ENCODE measurements around the gene NPY5R. TPM values are rescaled to one million over a fixed set of nuclear protein-coding genes. Genes with fewer than 3 reads are reported as not detected.

Gene NPY5R
- total RNA-seq, 1 donor from 2014 or later, result 0.25 TPM

DNA sequence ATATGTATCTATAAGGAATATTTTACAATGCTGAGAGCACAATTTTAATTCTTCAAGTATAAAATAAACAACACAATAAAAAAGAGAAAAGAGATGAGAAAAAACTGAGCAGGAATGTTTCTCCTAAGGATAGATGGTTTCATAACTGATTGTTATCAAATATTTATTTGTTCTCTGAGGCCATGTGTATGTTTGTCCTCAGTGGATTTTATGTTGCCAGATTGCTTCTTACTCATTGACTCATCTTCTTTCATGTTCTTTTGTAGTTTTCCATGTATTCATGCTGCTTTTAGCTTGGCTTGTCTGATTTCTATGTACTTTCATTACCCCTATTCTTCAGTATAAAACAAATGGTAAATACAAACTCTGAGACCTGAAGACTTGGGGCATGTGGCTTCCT lies 41.2 kb downstream of the NPY5R start:
- H3K9me3 ChIP-seq (replicated peaks), result no peaks in the 10 kb centered on the region
- intact Hi-C loops (cut with micrococcal nuclease), result no loop called here
- no peaks in the 10 kb centered on the region for H3K27me3 ChIP-seq (ENCODE audit: low read depth)
- H3K4me1 ChIP-seq, result no peaks in the 10 kb centered on the region
- no peak for DNase-seq
- H3K27ac ChIP-seq (replicated peaks), result no peak overlapping the region
- H3K36me3 ChIP-seq, result no peaks in the 10 kb centered on the region
- no peak overlapping the region for H3K4me3 ChIP-seq
- TF ChIP-seq, protein P1, sequence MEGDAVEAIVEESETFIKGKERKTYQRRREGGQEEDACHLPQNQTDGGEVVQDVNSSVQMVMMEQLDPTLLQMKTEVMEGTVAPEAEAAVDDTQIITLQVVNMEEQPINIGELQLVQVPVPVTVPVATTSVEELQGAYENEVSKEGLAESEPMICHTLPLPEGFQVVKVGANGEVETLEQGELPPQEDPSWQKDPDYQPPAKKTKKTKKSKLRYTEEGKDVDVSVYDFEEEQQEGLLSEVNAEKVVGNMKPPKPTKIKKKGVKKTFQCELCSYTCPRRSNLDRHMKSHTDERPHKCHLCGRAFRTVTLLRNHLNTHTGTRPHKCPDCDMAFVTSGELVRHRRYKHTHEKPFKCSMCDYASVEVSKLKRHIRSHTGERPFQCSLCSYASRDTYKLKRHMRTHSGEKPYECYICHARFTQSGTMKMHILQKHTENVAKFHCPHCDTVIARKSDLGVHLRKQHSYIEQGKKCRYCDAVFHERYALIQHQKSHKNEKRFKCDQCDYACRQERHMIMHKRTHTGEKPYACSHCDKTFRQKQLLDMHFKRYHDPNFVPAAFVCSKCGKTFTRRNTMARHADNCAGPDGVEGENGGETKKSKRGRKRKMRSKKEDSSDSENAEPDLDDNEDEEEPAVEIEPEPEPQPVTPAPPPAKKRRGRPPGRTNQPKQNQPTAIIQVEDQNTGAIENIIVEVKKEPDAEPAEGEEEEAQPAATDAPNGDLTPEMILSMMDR (IDR thresholded peaks at IDR 0.05; ENCODE audit: borderline replicate concordance), result no peak

GRCh38 chr4:163385466-163385865 lies 41.8 kb downstream of the NPY5R start:
- H3K9me3 ChIP-seq (replicated peaks), result no peaks in the 10 kb centered on the region
- no peaks in the 10 kb centered on the region for H3K27me3 ChIP-seq (ENCODE audit: low read depth)
- no peaks in the 10 kb centered on the region for H3K36me3 ChIP-seq
- TF ChIP-seq, protein P1 (IDR thresholded peaks at IDR 0.05; ENCODE audit: borderline replicate concordance), result no peak
- H3K4me1 ChIP-seq, result no peaks in the 10 kb centered on the region
- intact Hi-C loops (cut with micrococcal nuclease), result no loop called here
- no peak overlapping the region for H3K27ac ChIP-seq (replicated peaks)
- H3K4me3 ChIP-seq, result no peak overlapping the region
- no peak for DNase-seq

GRCh38 chr4:163391756-163392155 lies 48.1 kb downstream of the NPY5R start:
- no peak overlapping the region for H3K4me3 ChIP-seq
- H3K27ac ChIP-seq (replicated peaks), result peak overlapping the region; percentile 21
- H3K27me3 ChIP-seq (ENCODE audit: low read depth), result no peaks in the 10 kb centered on the region
- H3K4me1 ChIP-seq, result no peaks in the 10 kb centered on the region
- H3K36me3 ChIP-seq, result no peaks in the 10 kb centered on the region
- intact Hi-C loops (cut with micrococcal nuclease), result no loop called here
- DNase-seq, result no peak
- TF ChIP-seq, protein P1 (IDR thresholded peaks at IDR 0.05; ENCODE audit: borderline replicate concordance), result no peak
- no peaks in the 10 kb centered on the region for H3K9me3 ChIP-seq (replicated peaks)

- H3K9me3 ChIP-seq (replicated peaks), result no peaks in the 10 kb centered on the region
- no peaks in the 10 kb centered on the region for H3K27me3 ChIP-seq (ENCODE audit: low read depth)
- TF ChIP-seq, protein P1 (IDR thresholded peaks at IDR 0.05; ENCODE audit: borderline replicate concordance), result no peak
- H3K4me1 ChIP-seq, result no peaks in the 10 kb centered on the region
- peak overlapping the region; percentile 21 for H3K27ac ChIP-seq (replicated peaks)
- H3K4me3 ChIP-seq, result no peak overlapping the region
- no peaks in the 10 kb centered on the region for H3K36me3 ChIP-seq
- no peak for DNase-seq
- intact Hi-C loops (cut with micrococcal nuclease), result no loop called here
Observed at GRCh38 chr4:163392328-163392727, 48.6 kb downstream of the NPY5R start.

- Histone ChIP-seq H3K27ac (replicated peaks) (no peak overlapping the region), H3K36me3 (no peaks in the 10 kb centered on the region), H3K4me1 (no peaks in the 10 kb centered on the region), H3K27me3 (ENCODE audit: low read depth) (no peaks in the 10 kb centered on the region), H3K9me3 (replicated peaks) (no peaks in the 10 kb centered on the region), H3K4me3 (no peak overlapping the region)
- DNase-seq, result no peak
- TF ChIP-seq, protein P1 (IDR thresholded peaks at IDR 0.05; ENCODE audit: borderline replicate concordance), result no peak
- intact Hi-C loops (cut with micrococcal nuclease), result no loop called here
Observed at GRCh38 chr4:163393471-163393870, 49.8 kb downstream of the NPY5R start.

- no peak for DNase-seq
- Histone ChIP-seq H3K36me3 (no peaks in the 10 kb centered on the region), H3K9me3 (replicated peaks) (no peaks in the 10 kb centered on the region), H3K4me3 (peak overlapping the region; percentile 41), H3K27ac (replicated peaks) (peak overlapping the region; percentile 31), H3K27me3 (ENCODE audit: low read depth) (no peaks in the 10 kb centered on the region), H3K4me1 (no peaks in the 10 kb centered on the region)
- TF ChIP-seq, protein P1 (IDR thresholded peaks at IDR 0.05; ENCODE audit: borderline replicate concordance), result no peak
- intact Hi-C loops (cut with micrococcal nuclease), result no loop called here
Observed at GRCh38 chr4:163395055-163395454, 51.4 kb downstream of the NPY5R start.
